Stimulated activated CD4-positive, alpha-beta T cell treated with anti-CD3 and anti-CD28 coated beads, Interleukin-1b, Interleukin-23, amount 100 ng/mL, for 4 hours (primary cell): Measurements from ENCODE around the gene MAPRE3.
A peak's percentile ranks its signal among the peaks of the same experiment; 100 is the strongest.
"Not testable (repeated sequence)": the region's sequence is repeated elsewhere in the genome, so short reads cannot be mapped to it uniquely, and the experiment has no call there.

Source experiments
- DNase-seq, 2 donors: peaks; one replicate each; pipeline ENCODE4 v3.0.0-alpha.2; 2020; ENCODE audit warnings: low read depth in 2 of 2

The MAPRE3 gene

GRCh38 chr2:27070653-27071276 lies 100.3 kb downstream of the MAPRE3 start:
- no peak for DNase-seq

- peak; percentile 77 to 90 for DNase-seq
Observed at GRCh38 chr2:27071277-27071989, 101.0 kb downstream of the MAPRE3 start, which contains the start of gene OST4. Gene OST4 (minus strand): TSS chr2:27071654.

GRCh38 chr2:27071990-27072830 lies 101.8 kb downstream of the MAPRE3 start:
- DNase-seq: peak in 1 of 2 donors; percentile 41

GRCh38 chr2:27072920-27073319 lies 102.5 kb downstream of the MAPRE3 start:
- no peak for DNase-seq

GRCh38 chr2:27073782-27074181 lies 103.3 kb downstream of the MAPRE3 start:
- DNase-seq: no peak

- no peak for DNase-seq
Observed at GRCh38 chr2:27074738-27075565, 104.5 kb downstream of the MAPRE3 start.

GRCh38 chr2:27075566-27075871 lies 105.1 kb downstream of the MAPRE3 start:
- not testable (repeated sequence) for DNase-seq

- DNase-seq: no peak
Observed at GRCh38 chr2:27076323-27076722, 105.9 kb downstream of the MAPRE3 start.
